Measurements from ENCODE around the gene P2RX1.

Gene P2RX1

DNA sequence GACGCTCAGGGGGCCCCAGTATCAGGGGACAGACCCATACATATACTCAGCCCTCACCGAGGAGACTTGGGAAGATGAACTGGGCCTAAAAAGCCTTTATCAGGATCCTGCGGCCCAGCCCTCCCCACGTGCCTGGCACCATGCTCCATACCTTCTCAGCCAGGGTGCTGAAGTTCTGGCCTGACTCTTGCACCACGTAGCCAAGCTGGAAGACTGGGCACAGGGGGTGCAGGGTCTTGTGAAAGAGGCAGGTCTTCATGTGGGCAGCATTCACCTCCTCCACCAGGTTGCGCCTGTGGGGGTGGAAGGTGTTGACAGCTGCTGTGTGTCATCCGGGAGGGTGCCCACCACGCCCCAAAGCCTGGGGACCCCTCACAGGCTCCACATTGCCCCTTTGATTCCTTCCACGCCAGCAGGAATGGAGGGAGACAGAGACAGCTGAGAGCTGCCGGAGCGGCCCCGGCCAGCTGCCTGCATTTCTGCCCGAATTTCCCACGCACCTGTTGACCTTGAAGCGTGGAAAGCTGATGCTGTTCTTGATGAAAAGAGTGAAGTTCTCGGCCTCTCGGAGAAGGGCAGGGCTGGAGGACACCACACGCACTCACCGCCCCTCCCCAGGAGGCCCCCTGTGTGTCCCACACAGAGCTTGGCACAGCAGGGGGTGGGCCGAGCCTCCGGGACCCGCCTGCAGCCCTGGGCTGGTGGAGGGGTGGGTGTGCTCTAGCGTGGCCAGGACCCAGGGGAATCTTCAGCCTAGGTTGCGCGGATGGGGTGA is 13.0 kb downstream of the P2RX1 start:
- no peak for DNase-seq

DNA sequence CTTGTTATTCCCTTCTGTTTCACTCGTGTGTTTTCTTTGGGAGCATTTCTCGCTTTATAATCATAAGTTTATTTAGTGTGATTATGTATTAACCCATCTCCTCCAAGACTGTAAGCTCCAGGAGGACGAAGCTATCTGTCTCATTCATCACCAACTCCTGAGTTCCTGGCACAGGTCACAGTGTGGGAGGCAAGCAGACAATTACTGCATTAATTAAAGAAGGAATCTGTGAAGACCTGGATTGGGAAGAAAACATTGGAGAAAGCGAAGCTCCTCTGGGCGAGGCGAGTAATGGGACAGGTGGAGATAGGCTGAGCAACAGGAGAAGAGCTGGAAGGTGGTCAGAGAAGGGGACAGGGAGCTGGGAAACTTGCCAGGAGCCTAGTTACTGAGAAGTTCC is 15.6 kb downstream of the P2RX1 start:
- no peak for DNase-seq

DNA sequence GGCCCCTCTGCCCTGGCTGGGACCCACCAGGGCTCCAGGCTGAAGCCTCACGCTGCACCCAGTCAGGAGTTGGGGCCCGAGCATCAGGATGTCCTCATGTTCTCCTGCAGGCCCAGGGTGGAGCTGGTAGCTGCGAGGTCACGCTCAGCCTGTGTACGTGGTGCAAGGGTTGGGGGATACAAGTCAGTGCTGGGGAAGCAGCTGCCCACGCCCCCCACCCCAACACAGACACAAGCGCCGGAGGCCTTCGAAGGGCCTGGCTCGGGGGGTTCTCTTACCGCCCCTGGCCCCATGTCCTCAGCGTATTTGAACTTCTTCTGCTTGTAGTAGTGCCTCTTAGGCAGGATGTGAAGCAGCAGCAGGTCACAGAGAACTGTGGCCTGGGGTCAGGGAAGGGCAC is 18.5 kb downstream of the P2RX1 start:
- DNase-seq = no peak

DNA sequence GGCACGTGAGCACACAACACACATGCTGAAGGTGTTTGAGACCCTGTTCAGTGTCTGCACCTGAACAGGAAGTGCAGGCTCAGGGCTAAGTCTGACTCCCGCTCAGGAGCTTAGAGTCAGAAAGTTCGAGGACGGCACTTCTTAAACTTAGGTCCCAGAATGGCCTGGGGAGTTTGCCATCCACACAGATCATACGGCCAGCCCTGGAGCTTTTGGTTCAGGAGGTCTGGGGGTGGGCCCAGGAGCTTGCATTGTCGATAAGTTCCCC is 19.4 kb downstream of the P2RX1 start:
- no peak for DNase-seq

DNA sequence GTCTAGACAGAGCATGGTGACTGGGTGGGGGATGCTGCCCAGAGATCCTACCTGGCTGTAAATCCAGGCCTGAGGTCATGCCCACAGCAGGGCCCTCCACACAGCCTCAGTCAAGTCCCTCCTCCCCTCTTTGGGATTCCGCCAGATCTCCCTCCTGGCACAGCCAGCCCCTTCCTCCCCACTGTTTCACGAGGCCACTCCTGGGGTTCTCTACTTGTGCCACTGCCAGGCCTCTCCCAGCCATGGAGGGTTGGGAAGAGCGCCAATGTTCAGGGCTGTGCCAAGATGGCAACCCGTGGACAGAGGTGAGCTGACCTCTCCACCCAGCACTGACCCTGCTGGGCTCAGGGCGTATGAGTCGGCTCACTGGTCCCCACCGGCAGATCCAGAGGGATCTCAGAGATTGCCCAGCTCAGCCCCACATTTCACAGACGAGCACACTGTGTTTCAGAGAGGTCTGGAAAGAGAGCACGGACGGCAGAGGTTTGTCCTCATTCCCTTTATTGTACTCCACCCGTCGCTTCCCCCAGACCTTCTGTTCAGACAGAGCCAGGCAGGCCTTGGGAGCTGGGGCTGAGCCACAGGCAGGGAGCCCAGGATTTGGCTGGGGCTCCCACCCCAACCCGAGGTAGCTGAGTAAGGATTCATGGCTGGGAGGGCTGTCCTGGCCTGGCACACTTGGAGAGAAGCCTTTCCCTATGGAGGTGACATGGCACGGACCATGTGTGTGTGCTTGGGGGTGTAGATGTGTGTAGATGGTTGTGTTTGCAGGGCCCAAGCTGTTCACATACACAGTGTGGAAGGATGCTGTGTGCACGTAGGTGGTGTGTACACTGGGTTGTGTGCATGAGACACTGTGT is 19.9 kb downstream of the P2RX1 start:
- no peak for DNase-seq

DNA sequence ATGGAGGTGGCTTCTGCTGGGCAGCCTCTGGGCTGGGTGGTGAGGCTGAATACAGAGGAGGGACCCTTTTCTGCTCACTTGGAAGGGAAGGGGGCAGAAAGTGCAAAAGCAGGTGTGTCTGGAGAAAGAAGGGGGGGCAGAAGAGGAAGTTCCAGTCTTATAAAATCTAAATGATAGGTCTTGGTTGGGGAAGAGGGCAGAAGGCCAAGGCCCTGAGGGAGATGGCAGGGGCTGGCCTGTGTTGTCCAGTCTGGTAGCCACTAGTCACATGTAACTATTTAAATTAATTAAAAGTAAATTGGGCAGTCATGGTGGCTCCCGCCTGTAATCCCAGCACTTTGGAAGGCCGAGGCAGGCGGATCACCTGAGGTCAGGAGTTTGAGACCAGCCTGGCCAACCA is 20.9 kb downstream of the P2RX1 start:
- no peak for DNase-seq

DNA sequence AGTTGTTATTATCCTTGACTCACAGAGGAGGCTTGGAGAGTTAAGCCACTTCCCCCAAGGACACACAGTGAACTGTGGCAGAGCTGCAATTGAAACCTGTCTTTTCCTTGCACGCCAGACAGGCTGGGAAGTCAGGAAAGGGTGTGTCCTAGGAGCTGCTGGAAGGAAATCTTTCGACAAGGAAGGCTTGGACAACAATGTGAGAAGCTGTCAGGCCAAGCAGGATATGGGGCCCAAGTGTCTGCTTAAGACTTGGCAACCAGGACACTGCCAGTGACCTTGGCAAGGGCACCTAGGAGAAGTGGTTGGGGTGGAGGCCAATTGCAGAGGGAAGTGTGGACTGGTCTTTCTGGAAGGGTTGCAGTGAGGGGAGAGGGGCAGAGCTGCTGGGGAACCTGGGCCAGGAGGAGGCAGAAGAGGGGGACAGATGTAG is 21.3 kb downstream of the P2RX1 start:
- DNase-seq = no peak

DNA sequence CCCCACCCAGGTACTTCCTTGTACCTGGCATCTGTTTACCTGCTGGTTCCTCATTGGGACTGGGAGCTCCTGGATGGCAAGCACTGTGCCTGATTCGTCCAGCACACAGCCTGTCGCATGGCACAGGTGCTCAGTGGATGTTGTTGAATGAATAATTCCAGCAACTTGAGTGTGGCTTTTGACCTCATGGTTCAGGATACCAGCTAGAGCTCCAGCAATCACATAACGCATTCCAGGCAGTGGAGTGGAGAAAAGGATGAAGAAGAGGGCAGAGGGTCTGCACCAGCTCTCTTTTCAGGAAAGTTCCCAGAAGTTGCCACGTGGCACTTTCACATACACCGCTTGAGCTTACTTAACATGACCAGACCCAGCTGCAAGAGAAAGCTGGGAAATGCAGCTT is 22.1 kb downstream of the P2RX1 start:
- DNase-seq = no peak

DNA sequence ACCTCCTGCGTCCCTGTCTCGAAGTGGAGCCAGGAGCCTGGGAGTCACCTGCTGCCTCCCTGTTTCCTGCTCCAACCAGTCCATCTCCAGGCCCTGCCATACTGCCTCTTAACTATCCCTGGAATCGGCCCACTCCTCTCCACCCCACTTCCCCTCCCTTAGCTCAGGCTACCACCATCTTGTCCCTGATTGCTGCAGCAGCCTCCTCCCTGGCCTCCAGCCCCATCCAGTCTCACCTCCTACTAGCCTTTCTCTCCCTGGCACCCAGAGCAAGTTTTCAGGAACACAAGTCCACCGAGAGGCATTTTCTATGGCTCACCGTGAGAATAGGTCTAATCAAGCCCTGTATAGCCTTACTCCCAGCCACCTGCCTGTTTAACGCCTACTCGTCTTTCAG is 22.5 kb downstream of the P2RX1 start:
- no peak for DNase-seq

DNA sequence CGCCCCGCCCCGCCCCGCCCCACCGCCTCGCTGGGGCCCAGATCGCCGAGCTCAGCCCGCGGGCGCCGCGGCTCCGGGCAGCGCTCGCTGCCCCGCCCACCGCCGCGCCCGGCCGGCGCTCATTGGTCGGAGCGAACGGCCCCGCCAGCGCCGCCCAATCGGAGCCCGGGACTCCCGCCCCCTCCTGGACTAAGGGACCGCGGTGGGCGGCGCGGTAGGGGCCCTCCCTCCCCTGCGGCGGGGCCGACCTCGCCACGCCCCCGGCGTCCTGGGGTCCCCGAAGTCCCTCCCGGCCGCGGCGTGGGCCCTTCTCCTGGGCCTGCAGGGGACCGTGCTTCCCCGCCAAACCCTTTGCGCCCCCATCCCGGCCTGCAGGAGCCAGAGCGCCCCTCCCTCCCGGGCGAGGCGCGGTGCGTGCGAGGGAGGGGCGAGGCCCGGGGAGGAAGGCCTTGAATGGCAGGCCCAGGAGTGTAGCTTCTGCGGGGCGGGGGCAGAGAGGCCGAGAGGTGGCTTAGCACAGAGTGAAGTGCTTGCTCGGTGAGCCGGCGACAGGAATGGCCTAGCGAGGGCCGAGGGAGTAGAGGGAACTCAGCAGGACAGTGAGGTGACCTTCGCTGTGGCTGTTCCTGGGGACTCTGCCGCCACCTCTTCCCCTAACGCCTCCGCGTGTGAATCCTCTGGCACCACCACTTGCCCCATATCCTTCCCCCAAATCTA is 23.1 kb downstream of the P2RX1 start, which contains the start of gene CAMKK1:
CAMKK1 (minus strand) TSS at position 51 of the 717 bp plus-strand sequence. CDS start 7,366 bp downstream, outside the sequence.
- DNase-seq = peak; percentile 94

DNA sequence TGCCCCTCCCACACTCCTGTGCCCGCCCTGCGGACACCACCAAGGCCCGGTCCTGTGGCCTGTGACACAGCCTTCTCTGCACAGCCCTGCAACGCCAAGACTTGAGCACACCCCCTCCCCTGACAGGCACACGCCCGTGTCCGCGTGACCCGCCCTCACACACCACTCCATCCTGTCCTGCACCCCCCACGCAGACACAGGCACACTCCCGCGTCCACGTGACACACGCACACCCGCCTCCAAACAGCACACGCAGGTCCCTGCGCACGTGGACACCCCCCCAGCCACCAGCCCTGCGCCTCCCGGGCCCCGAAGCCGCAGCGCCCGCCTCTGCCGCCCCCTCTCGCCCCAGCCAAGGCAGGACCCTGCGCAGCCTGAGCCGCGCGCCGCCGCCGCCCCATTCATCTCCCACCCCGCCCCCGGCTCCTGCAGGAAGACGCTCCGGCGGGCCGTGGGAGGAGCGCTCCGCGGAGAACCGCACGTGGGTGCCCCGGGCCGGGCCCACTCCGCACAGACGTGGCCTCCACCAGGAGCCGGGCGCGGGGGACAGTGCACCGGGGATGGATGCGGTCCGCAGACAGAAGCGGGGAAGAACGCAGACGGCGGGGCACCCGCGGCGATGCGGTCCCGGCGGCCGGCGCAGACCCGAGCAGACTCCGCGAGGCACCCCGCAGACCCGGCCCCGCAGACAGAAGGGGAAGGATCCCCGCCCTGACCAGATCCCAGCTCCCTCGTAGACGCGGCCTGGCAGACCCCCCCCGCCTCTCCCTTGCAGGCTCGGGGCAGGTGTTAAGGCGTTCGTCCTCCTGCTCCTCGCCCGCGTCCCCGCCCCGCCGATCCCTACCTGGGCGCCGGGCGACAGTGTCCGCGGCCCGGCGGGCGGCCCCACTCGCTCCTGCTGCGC is 23.9 kb downstream of the P2RX1 start:
- DNase-seq = peak; percentile 78

DNA sequence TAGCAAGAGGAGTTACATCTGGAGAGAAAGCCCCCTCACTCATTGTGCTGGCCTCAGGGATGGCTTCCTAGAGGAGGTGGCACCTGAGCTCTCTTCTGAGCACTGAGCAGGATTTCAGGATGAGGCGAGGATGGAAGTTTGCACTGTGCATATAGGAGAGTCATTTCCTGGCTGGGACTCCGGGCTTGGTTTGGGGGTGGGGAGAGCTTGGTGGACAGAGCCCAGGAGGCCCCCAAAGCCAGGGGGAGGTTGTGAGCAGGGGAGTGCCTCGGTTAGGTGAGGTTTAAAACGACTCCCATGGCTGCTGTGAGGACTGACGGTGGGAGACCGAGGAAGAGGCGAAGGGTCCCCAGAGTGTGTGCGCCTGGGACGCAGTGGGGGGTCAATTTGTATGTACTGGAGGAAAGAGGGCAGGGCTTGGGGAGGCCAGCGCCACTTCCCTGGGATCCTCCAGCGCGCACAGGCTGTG is 24.6 kb downstream of the P2RX1 start:
- no peak for DNase-seq

DNA sequence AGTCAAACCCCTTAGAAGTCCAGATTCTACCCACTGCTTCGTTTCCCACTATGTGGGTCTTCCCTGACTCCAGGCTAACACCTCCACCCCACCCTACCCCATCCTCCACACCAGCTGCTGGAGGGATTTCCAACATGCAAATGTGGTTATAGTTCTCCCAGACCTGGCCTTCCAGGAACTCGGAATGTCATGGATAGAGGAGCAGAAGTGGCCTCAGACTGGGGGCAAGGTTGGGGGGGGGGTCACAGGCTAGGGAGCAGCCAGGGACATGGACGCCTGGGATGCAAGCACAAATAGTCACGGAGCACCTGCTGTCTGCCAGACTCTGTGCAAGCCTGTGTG is 25.4 kb downstream of the P2RX1 start:
- DNase-seq = no peak

DNA sequence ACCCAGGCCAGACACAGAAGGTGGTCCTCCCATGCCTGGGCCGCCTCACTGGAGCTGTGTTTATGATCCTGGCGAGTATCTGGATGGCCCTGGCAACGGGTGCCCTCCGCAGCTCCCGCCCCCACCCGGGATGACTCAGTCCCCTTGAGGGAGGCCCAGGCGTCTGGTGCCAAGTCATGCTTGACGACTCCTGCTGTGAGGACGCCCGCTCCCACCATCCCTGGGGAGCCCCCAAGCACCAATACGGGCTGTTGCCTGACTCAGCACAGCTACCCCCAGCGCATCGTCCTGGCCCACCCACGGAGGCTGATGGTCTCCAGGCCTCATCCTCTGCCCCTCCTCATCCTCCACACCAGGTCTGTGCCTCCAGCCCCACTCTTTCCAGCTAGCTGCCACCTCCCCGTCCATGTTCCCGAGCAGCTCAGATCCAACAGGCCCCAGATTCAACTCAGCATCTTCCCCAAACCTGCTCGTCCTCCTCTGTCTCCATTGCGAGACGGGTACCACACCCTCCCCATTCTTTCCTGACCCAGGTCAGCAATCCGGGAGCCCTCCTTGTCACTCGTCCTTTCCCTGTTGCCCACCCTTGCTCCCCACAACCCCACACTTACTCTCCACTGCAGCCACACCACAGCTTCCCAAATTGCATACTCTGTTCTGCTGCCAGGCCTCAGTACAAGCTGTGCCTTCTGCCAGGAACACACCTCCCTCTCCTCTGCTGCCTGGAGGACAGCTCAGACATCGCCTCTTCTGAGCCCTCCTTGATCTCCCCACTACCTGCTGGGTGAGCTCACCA is 26.0 kb downstream of the P2RX1 start:
- no peak for DNase-seq

DNA sequence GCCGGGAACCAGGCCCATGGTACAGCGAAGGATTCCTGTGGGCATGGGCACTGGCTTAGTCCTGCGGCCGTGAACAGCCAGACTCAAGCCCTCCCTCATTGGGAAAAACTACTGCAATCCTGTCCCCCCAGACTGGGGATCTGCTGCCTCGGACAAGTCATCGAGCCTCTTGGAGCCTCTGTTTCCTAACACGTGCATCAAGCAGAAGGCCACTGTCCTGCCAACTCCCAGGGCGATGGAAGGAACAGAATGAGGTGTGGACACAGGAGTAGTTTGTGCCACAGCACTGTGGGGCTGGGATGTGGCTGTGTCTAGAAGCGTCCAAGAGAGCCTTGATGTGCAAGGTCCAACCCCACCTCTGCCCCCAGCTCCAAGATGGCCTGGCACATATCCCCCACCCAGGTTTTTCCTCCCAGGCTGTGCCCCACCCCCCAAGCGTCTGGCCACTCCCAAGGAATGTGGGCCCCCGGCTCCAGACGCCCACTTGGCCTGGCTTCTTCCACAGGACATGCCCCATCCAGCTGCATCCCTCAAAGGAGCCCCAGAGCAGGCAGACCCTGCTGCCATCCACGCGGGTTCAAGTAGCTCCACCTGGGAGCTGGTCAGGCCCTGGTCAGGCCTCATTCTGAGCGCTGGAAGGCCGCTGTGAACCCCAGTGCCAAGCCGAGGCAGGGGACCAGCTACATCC is 26.8 kb downstream of the P2RX1 start:
- no peak for DNase-seq

DNA sequence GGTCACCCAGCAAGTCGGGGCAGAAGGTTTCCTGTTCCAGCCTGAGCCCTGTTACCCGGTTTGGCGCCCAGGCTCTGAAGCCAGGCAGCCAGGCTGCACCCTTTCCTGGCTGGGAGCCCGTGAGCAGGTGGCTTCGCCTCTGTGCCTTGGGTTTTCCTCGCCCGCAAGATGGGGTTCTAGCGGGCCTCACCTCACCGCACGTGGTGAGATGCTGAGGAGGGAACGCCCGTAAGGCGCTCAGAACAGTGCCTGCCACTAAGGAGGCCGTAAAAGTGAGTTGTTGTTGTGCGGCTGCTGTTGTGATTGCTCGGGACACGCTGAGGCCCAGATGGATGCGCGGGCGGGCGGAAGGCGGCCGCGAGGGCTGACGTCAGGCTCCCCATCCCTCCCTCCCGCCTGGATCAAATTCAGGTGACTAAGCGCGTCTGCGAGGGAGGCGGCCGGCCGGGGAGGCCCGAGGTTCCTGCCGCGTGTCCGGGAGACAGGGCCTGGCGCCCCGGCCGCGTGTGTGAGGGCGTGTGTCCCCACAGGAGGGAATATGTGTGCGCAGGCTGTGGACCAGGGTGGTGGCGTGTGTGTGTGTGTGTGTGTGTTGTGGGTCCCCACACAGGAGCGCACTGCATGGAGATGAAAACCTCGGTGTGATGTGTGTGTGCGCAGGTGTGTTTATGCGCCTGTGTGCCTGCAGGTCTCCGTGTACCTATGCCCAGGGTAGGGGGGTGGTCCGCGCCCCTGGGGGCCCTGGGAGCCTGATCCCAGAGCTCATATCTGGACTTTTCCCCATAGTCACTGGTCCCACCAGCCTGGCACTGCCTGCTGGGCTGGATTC is 27.7 kb downstream of the P2RX1 start:
- DNase-seq = no peak

DNA sequence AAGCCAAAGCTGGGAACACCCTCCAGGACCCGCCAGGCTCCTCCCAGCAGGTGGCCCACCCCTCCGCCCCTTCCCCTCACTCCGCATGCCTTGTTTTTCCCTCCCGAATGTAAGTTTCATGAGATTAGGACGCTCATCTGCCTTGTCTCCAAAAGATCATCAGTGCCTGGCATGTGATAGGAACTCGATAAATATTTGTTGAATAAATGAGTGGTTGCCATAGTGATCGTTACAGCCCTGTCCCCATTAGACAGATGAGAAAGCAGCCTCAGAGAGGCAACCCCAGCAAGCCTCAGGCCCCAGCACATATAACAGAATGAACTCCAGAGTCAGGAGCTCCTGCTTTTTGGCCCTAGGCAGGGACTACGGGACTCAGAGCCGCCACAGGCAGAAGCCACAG is 28.5 kb downstream of the P2RX1 start:
- DNase-seq = no peak

DNA sequence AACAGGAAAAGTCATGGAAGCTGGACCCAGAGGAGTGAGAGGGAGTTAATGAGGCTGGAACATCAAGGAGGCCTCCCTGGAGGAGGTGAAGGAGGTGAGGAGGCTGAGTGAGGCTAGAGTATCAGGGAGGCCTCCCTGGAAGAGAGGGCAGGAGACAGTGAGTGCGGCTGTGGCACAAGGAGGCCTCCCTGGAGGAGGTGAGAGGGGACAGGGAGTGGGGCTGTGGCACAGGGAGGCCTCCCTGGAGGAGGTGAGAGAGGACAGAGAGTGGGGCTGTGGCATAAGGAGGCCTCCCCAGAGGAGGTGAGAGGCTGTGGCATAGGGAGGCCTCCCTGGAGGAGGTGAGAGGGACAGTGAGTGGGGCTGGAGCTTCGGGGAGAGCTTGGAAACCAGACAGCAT is 28.9 kb downstream of the P2RX1 start:
- no peak for DNase-seq

DNA sequence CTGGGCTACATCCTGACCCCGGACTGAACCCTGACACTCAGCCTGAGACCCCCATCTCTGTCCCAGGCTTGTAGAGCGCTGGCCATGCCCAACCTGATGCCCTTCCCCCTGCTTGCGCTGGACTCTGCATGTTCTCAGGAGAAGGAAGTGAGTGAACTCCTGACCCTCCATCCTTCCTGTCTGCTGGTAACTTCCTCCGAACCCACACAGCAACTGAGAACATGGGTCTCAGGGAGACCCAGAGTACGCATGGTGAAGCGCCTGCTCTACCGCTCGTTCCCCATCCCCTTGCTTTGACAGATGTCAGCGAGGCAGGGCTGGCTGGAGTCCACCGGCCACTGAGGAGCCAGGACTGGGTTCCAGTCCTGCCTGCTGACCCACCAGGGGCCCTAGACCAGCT is 29.5 kb downstream of the P2RX1 start:
- no peak for DNase-seq

DNA sequence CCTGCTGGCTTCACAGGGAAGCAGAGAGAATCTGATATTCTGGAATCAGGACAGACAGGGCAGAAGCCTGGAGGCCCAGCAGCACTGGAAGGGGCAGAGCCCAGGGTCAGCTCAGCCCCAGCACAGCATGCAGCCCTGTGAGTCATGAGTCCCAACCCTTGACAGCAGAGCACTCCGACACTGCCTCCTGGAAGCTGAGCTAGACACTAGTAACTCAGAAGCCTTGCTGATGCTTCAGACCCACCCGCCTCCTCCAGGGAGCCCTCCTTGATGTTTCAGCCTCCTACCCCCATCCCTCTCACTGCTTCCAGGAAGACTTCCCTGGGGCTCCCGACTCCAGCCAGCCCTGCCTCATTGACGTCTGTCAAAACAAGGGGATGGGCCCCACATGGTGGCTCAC is 30.3 kb downstream of the P2RX1 start:
- DNase-seq = no peak
